H1 (cell line): ENCODE results near the gene CGRRF1. TPM values are rescaled to one million over a fixed set of nuclear protein-coding genes. Genes with fewer than 3 reads are reported as not detected.

ENCODE experiments used
- CTCF ChIA-PET: fragments of 300-600 bp; sonication (Branson Sonifier 250); formaldehyde crosslinking; loops from one replicate; lab custom pipeline; 2021; ENCODE audit not compliant: partially characterized antibody; lab: Charles Lee
- POLR2A ChIA-PET: fragments of 300-600 bp; sonication (Branson Sonifier 250); formaldehyde crosslinking; loops from one replicate; lab custom pipeline; 2021; ENCODE audit warnings: inconsistent platforms; ENCODE audit not compliant: partially characterized antibody; lab: Charles Lee
- DNase-seq, 2 experiments: peaks; one replicate each; pipeline versions ENCODE4 v3.0.0 to v3.0.0-alpha.2; 2010 to 2022; ENCODE audit warnings: low spot score in 2 of 2, low read depth in 1 of 2, mixed read lengths in 1 of 2
- FAIRE-seq: peaks from 2 replicates; lab custom pipeline; 2011; peaks lifted over from hg19 to GRCh38; lab: Jason Lieb, UNC
- H2AFZ ChIP-seq: 2 replicates; pipeline ENCODE4 v1.8.1; 2012; ENCODE audit warnings: low read length, inconsistent platforms
- H2AK5ac ChIP-seq: 2 replicates; pipeline ENCODE4 v1.6.1; 2013; ENCODE audit warnings: low read depth, low read length
- H2BK120ac ChIP-seq: replicated peaks from 2 replicates; pipeline ENCODE3; 2013; ENCODE audit warnings: low read depth, low read length, inconsistent platforms
- H2BK12ac ChIP-seq: 2 replicates; pipeline ENCODE4 v1.6.1; 2013; ENCODE audit warnings: low read depth, low read length
- H2BK15ac ChIP-seq: 2 replicates; pipeline ENCODE4 v1.6.1; 2013; ENCODE audit warnings: low read length
- H2BK20ac ChIP-seq: 2 replicates; pipeline ENCODE4 v1.6.1; 2013; ENCODE audit warnings: low read length
- H2BK5ac ChIP-seq: 2 replicates; pipeline ENCODE4 v1.6.1; 2013; ENCODE audit warnings: low read depth, low read length
- H3K14ac ChIP-seq: 2 replicates; pipeline ENCODE4 v1.6.1; 2013; ENCODE audit warnings: inconsistent platforms; ENCODE audit not compliant: insufficient read length
- H3K18ac ChIP-seq: 2 replicates; pipeline ENCODE4 v1.6.1; 2013; ENCODE audit warnings: low read length; ENCODE audit errors: extremely low read depth
- H3K23ac ChIP-seq: 2 replicates; pipeline ENCODE4 v1.6.1; 2013; ENCODE audit warnings: inconsistent platforms; ENCODE audit not compliant: insufficient read length
- H3K23me2 ChIP-seq: 2 replicates; pipeline ENCODE4 v1.6.1; 2013; ENCODE audit warnings: low read depth, low read length
- H3K27ac ChIP-seq: 2 replicates; pipeline ENCODE4 v1.6.1; 2011; ENCODE audit warnings: low read depth, low read length, inconsistent platforms
- H3K27me3 ChIP-seq, 4 experiments: replicated peaks in 1 of 4; 1 replicate in 1 of 4; 2 replicates in 3 of 4; pipeline versions ENCODE4 v1.6.1 to v1.8.1; 2011 to 2013; ENCODE audit warnings: low read length in 3 of 4, mild to moderate bottlenecking in 3 of 4, inconsistent platforms in 2 of 4, mixed read lengths in 2 of 4, moderate library complexity in 1 of 4; ENCODE audit not compliant: control insufficient read depth in 3 of 4, insufficient read depth in 3 of 4; ENCODE audit errors: extremely low read depth in 1 of 4
- H3K36me3 ChIP-seq, 4 experiments: 2 replicates each; pipeline versions ENCODE4 v1.6.1 to v1.8.1; 2011 to 2013; ENCODE audit warnings: mild to moderate bottlenecking in 4 of 4, low read length in 3 of 4, moderate library complexity in 2 of 4, control low read depth in 1 of 4, inconsistent platforms in 1 of 4; ENCODE audit not compliant: insufficient read depth in 4 of 4, control insufficient read depth in 2 of 4
- H3K4ac ChIP-seq: replicated peaks from 2 replicates; pipeline ENCODE3; 2013; ENCODE audit warnings: low read length, low read depth, mixed read lengths, inconsistent platforms; ENCODE audit not compliant: insufficient read length
- H3K4me1 ChIP-seq, 4 experiments: replicated peaks in 1 of 4; 1 replicate in 1 of 4; 2 replicates in 3 of 4; pipeline versions ENCODE4 v1.6.1 to v1.8.1; 2011 to 2013; ENCODE audit warnings: low read length in 3 of 4, inconsistent platforms in 2 of 4, mixed read lengths in 1 of 4; ENCODE audit not compliant: insufficient read depth in 4 of 4, control insufficient read depth in 3 of 4
- H3K4me2 ChIP-seq, 2 experiments: 2 replicates each; pipeline versions ENCODE4 v1.6.1 to v1.8.1; 2011 to 2013; ENCODE audit warnings: low read depth in 2 of 2, low read length in 2 of 2, control low read depth in 1 of 2, inconsistent platforms in 1 of 2, mild to moderate bottlenecking in 1 of 2; ENCODE audit not compliant: insufficient read depth in 1 of 2
- H3K4me3 ChIP-seq, 4 experiments: fragments of 200-600, 300-600 bp in 1 of 4; sonication (generic), shearing (Covaris generic), sonication (Bioruptor Twin) in 1 of 4; 2 replicates each; pipeline versions ENCODE4 v1.5.1 to v1.8.1; 2011 to 2016; ENCODE audit warnings: low read length in 4 of 4, low read depth in 3 of 4, control low read depth in 2 of 4, inconsistent platforms in 2 of 4, mild to moderate bottlenecking in 2 of 4, mixed read lengths in 1 of 4, moderate library complexity in 1 of 4; ENCODE audit not compliant: insufficient read depth in 2 of 4; ENCODE audit errors: extremely low read depth in 1 of 4
- H3K56ac ChIP-seq: replicated peaks from 2 replicates; pipeline ENCODE3; 2013; ENCODE audit warnings: low read depth, mild to moderate bottlenecking, mixed read lengths, low read length, inconsistent platforms; ENCODE audit not compliant: insufficient read length
- H3K79me1 ChIP-seq: 2 replicates; pipeline ENCODE4 v1.6.1; 2013; ENCODE audit warnings: low read depth, low read length, control low read depth
- H3K79me2 ChIP-seq, 2 experiments: 2 replicates each; pipeline versions ENCODE4 v1.6.1 to v1.8.1; 2012 to 2013; ENCODE audit warnings: low read length in 2 of 2, mild to moderate bottlenecking in 2 of 2, inconsistent platforms in 1 of 2; ENCODE audit not compliant: insufficient read depth in 2 of 2, control insufficient read depth in 1 of 2
- H3K9ac ChIP-seq, 4 experiments: replicated peaks in 1 of 4; 1 replicate in 1 of 4; 2 replicates in 3 of 4; pipeline versions ENCODE4 v1.6.1 to v1.8.1; 2011 to 2013; ENCODE audit warnings: low read depth in 3 of 4, low read length in 3 of 4, control low read depth in 2 of 4, mild to moderate bottlenecking in 2 of 4, moderate library complexity in 2 of 4, inconsistent platforms in 1 of 4; ENCODE audit errors: extremely low read depth in 1 of 4
- H3K9me3 ChIP-seq, 2 experiments: 2 replicates each; pipeline versions ENCODE4 v1.6.1 to v1.8.1; 2012 to 2013; ENCODE audit warnings: mild to moderate bottlenecking in 2 of 2, moderate library complexity in 2 of 2, control low read depth in 1 of 2, inconsistent platforms in 1 of 2, low read depth in 1 of 2, low read length in 1 of 2, mixed read lengths in 1 of 2; ENCODE audit not compliant: insufficient read depth in 2 of 2
- H4K20me1 ChIP-seq, 2 experiments: replicated peaks in 1 of 2; 2 replicates each; pipeline versions ENCODE3 to v1.8.1; 2011 to 2013; ENCODE audit warnings: inconsistent platforms in 2 of 2, low read length in 2 of 2, mild to moderate bottlenecking in 1 of 2; ENCODE audit not compliant: insufficient read depth in 2 of 2, control insufficient read depth in 1 of 2
- H4K5ac ChIP-seq: 2 replicates; pipeline ENCODE4 v1.6.1; 2013; ENCODE audit warnings: low read length, low read depth, mixed read lengths, inconsistent platforms; ENCODE audit not compliant: insufficient read length
- H4K8ac ChIP-seq: 2 replicates; pipeline ENCODE4 v1.8.0; 2013; ENCODE audit warnings: mild to moderate bottlenecking, moderate library complexity, low read length, inconsistent platforms; ENCODE audit not compliant: insufficient read depth; ENCODE audit errors: extremely low read depth
- H4K91ac ChIP-seq: replicated peaks from 2 replicates; pipeline ENCODE3; 2013; ENCODE audit warnings: low read length, mixed read lengths, inconsistent platforms; ENCODE audit not compliant: insufficient read length
- CBX8 ChIP-seq: fragments of 300-800, 300-1000 bp; sonication (generic); IDR thresholded peaks from 2 replicates; pipeline ENCODE4 v1.7.1; 2016; ENCODE audit warnings: low read depth, low read length, borderline replicate concordance
- CEBPB ChIP-seq: IDR thresholded peaks from 2 replicates; pipeline ENCODE4 v1.6.1; 2012; ENCODE audit warnings: low read depth, low read length
- CREB1 ChIP-seq: IDR thresholded peaks from 2 replicates; pipeline ENCODE4 v1.6.1; 2012; ENCODE audit warnings: inconsistent platforms
- EGR1 ChIP-seq: IDR thresholded peaks from 2 replicates; pipeline ENCODE4 v1.6.1; 2011; ENCODE audit warnings: low read depth, low read length, borderline replicate concordance
- HDAC2 ChIP-seq, 2 experiments: fragments of 300-600 bp in 1 of 2; sonication (generic) in 1 of 2; IDR thresholded peaks; 2 replicates each; pipeline ENCODE4 v1.6.1; 2011 to 2012; ENCODE audit warnings: low read depth in 2 of 2, low read length in 2 of 2, mild to moderate bottlenecking in 2 of 2, moderate library complexity in 2 of 2, borderline replicate concordance in 1 of 2, inconsistent platforms in 1 of 2
- KDM4A ChIP-seq: IDR thresholded peaks from one replicate; pipeline ENCODE4 v1.7.1; 2012; ENCODE audit warnings: low read depth, mild to moderate bottlenecking, moderate library complexity, low read length, inconsistent platforms; ENCODE audit not compliant: severe bottlenecking
- PHF8 ChIP-seq: fragments of 200-600 bp; sonication (generic); conservative IDR thresholded peaks from 2 replicates; pipeline ENCODE4 v1.7.1; 2012; ENCODE audit warnings: low read depth, mild to moderate bottlenecking, inconsistent platforms, low read length, moderate library complexity
- TBP ChIP-seq: IDR thresholded peaks from 2 replicates; pipeline ENCODE4 v1.6.1; 2011; ENCODE audit warnings: low read depth, low read length, improper control_type of control experiment
- WGBS, 2 experiments: shearing (Covaris generic) in 1 of 2; methylation state at CpG; one replicate each; pipeline versions ENCODE4 v1.1.6 to v1.1.7; 2013 to 2015; ENCODE audit warnings: low lambda C conversion rate in 2 of 2, mixed read lengths in 2 of 2, inconsistent platforms in 1 of 2, low coverage in 1 of 2, missing lambda C conversion rate in 1 of 2; ENCODE audit not compliant: insufficient replicate concordance in 2 of 2, insufficient coverage in 1 of 2, insufficient read length in 1 of 2; ENCODE audit errors: extremely low coverage in 1 of 2, missing lambda C conversion rate in 1 of 2; 5-methylcytosine and 5-hydroxymethylcytosine counted together
- polyA plus RNA-seq, 7 experiments: library from polyadenylated mRNA; depleted of rRNA in 3 of 7; stranded (reverse) in 5 of 7; unstranded in 2 of 7; fragments of >200 nt in 5 of 7; fragments of 200-250 nt in 2 of 7; gene quantifications; 1 replicate in 5 of 7; 2 replicates in 1 of 7; 4 replicates in 1 of 7; pipeline versions ENCODE4 v1.2.1 to v1.2.3, GENCODE V29; 2011 to 2013; ENCODE audit warnings: missing spikeins in 2 of 7, mixed read lengths in 2 of 7
- total RNA-seq: library from RNA; stranded (reverse); fragmentation: NEBNext Ultra II Directional; extraction: Animal tissue kit (Norgen Biotek cat#: 25700); gene quantifications from 2 replicates; pipeline ENCODE4 v1.2.1, GENCODE V29; 2021
- TF ChIP-seq, protein P1 (sequence below): IDR thresholded peaks from 2 replicates; pipeline ENCODE4 v1.6.1; 2011; ENCODE audit warnings: low read length, improper control_type of control experiment

CGRRF1 gene
- total and polyA plus RNA-seq, 2 of the 8 experiments (the other 6 are each of a cell fraction or from before 2014, with no cell fraction given), result 7.4 to 20.2 TPM

DNA sequence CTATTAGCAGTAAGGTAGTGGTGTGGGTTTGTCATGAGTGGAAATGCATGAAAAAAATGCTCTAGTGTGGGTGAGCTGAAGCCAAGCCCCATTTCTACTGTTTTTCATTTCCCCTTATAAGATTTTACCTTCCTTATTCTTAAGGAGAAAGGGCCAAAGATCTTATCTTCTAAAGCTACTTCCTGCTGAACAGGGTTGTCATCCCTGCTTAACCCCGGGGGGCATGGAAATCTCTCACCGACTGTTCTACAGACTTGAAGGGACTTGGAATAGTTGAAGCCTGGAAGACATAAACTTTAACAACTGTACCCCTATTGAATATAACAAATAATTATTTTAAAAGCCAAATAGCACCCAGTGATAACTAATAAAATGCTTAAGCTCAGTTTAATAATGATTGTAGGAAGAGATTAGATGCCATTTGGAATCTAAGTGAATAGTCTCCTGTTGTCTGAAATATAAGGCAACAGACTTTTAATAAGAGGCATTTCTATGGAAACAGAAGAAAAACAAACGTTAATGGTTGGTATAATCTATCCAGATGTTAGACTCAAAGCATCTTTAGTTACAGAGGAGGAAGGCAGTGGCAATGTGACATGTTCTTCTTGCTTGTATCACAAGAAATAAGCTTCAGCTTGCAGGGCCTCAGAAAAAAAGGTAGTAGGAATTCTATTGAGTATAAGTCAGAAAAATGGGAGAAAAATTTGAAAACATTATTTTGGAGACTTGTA, 19.1 kb upstream of the CGRRF1 start:
- Histone ChIP-seq H3K9me3 (no peaks in the 10 kb centered on the region), H3K4me3 (no peak overlapping the region), H3K27ac (no peak overlapping the region), H2AK5ac (no peak overlapping the region), H3K79me2 (peaks cover 4 to 25% of the 10 kb centered on the region in 2 experiments; a peak in 3 of 4 replicates), H4K91ac (no peak overlapping the region), H2BK120ac (no peak overlapping the region), H2BK15ac (no peak overlapping the region), H3K23ac (no peak overlapping the region), H2BK20ac (no peak overlapping the region), H3K18ac (no peak overlapping the region), H3K36me3 (no peaks in the 10 kb centered on the region), H2BK12ac (no peak overlapping the region), H3K56ac (no peak overlapping the region), H4K8ac (no peak overlapping the region), H2BK5ac (no peak overlapping the region), H2AFZ (no peak overlapping the region), H3K23me2 (peaks cover 8% of the 10 kb centered on the region; the same call in 1 of the 2 replicates), H4K5ac (no peak overlapping the region), H3K79me1 (no peaks in the 10 kb centered on the region; the same call in 1 of the 2 replicates), H3K4me1 (peaks cover 0 to 4% (median 0%) of the 10 kb centered on the region in 4 experiments; a peak in 2 of 7 replicates), H3K4ac (no peak overlapping the region), H3K14ac (no peak overlapping the region), H3K9ac (no peak overlapping the region), H3K4me2 (no peak overlapping the region), H4K20me1 (peaks cover 0 to under 1% of the 10 kb centered on the region in 2 experiments), H3K27me3 (no peaks in the 10 kb centered on the region)
- CTCF ChIA-PET, result interaction anchor here (0.6 to 1.8 kb wide), 4 partner anchors 13 to 43 kb away, joined by 3 to 5 read pairs (median 4); partner anchors contain the start of gene CGRRF1
- 67% methylated on average over 3 of the region's 3 CpGs; no CpG with 5 or more reads in 1 of the 2 experiments for WGBS, 2 experiments
- DNase-seq, result no peak
- no peak for FAIRE-seq
- POLR2A ChIA-PET, result interaction anchor here (0.7 to 3.6 kb wide), 3 partner anchors 19 to 97 kb away, joined by 3 to 15 read pairs (median 9); partner anchors contain the start of gene CGRRF1
- TF ChIP-seq CREB1, result no peak
- TF ChIP-seq KDM4A, result no peak
- TF ChIP-seq TBP, result no peak
- no peak for TF ChIP-seq CBX8
- TF ChIP-seq HDAC2 (IDR thresholded peaks at IDR 0.05; ENCODE audit: borderline replicate concordance in 1 of 2, low read depth in 2 of 2, low read length in 2 of 2), result no peak
- no peak for TF ChIP-seq CEBPB
- TF ChIP-seq EGR1, result no peak
- TF ChIP-seq, protein P1, sequence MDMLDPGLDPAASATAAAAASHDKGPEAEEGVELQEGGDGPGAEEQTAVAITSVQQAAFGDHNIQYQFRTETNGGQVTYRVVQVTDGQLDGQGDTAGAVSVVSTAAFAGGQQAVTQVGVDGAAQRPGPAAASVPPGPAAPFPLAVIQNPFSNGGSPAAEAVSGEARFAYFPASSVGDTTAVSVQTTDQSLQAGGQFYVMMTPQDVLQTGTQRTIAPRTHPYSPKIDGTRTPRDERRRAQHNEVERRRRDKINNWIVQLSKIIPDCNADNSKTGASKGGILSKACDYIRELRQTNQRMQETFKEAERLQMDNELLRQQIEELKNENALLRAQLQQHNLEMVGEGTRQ, result no peak
- no peak for TF ChIP-seq PHF8
